Measurements from ENCODE around the gene ENHO. TPM values are rescaled to one million over a fixed set of nuclear protein-coding genes. Genes with fewer than 3 reads are reported as not detected.

The ENHO gene
- total RNA-seq (under 1 TPM in 1 of 2 experiments, not detected in 1; 0.45 TPM), total RNA-seq (0 to 1.8 (median 0.06) reads per million in 172 experiments)
- polyA plus RNA-seq (2013, experiment 1 of 2): 2.3 TPM
- polyA plus RNA-seq (2013, experiment 2 of 2): 0.82 TPM

- H3K9me3 Mint-ChIP-seq: no peaks in the 10 kb centered on the region
- Histone ChIP-seq H3K9me3 (ENCODE audit: control insufficient read depth in 1 of 2, insufficient read depth in 1 of 2, low read length in 2 of 2) (no peaks in the 10 kb centered on the region), H3K4me1 (ENCODE audit: insufficient read depth, low read length) (peaks cover 16% of the 10 kb centered on the region), H3K27ac (ENCODE audit: low read depth in 1 of 2, low read length in 2 of 2) (no peak within 1 kb of the TSS), H3K27me3 (ENCODE audit: control insufficient read depth in 1 of 2, insufficient read depth in 2 of 2, low read length in 2 of 2) (no peaks in the 10 kb centered on the region), H3K4me3 (ENCODE audit: low read length) (peak within 1 kb of the TSS; percentile 55), H3K36me3 (ENCODE audit: insufficient read depth, low read length) (no peaks in the 10 kb centered on the region)
- H3K27ac Mint-ChIP-seq: no peak within 1 kb of the TSS
- no peaks in the 10 kb centered on the region for H3K27me3 Mint-ChIP-seq
- intact Hi-C loops (cut with DNase I, micrococcal nuclease): loop anchor here in 1 of 2 experiments (2.0 to 10.0 kb wide), 9 partner anchors 64 to 1222 kb away; partner anchors contain the start of genes ATOSB, DCAF12, DNAI1 and DNAJB5
- H3K4me1 Mint-ChIP-seq (ENCODE audit: low read depth): peaks cover 12% of the 10 kb centered on the region
- CTCF ChIA-PET: no interaction called here
- no peak for TF ChIP-seq CTCF (IDR thresholded peaks at IDR 0.05)
- H3K4me3 Mint-ChIP-seq: peak within 1 kb of the TSS; percentile 69
- DNase-seq: peak; percentile 75 to 96 (median 90)
- peak; percentile 98 for ATAC-seq (ENCODE audit: poor library complexity)
- H3K36me3 Mint-ChIP-seq (ENCODE audit: low read depth): no peaks in the 10 kb centered on the region
- POLR2A ChIA-PET: interaction anchor here (1.0 to 1.7 kb wide), 3 partner anchors 65 to 144 kb away, joined by 3 to 6 read pairs (median 4); partner anchors contain the start of genes DNAI1, FAM219A and SIGMAR1
Observed at GRCh38 chr9:34522971-34523797, at the start of gene ENHO. TSS of gene ENHO (minus strand) at chr9:34522990. CDS start at chr9:34521695, 1,295 bp downstream.

- no peak for TF ChIP-seq CTCF (IDR thresholded peaks at IDR 0.05)
- DNase-seq (no peak), ATAC-seq (ENCODE audit: poor library complexity) (no peak)
- Mint-ChIP-seq H3K36me3 (ENCODE audit: low read depth) (no peaks in the 10 kb centered on the region), H3K27ac (no peak overlapping the region), H3K27me3 (peaks cover 76% of the 10 kb centered on the region), H3K4me1 (ENCODE audit: low read depth) (peaks cover under 1% of the 10 kb centered on the region), H3K4me3 (no peak overlapping the region), H3K9me3 (no peaks in the 10 kb centered on the region)
- no peak overlapping the region for H3K4me3 ChIP-seq (ENCODE audit: low read length)
- no peaks in the 10 kb centered on the region for H3K36me3 ChIP-seq (ENCODE audit: insufficient read depth, low read length)
- ChIA-PET CTCF (no interaction called here), POLR2A (no interaction called here)
- H3K27ac ChIP-seq (ENCODE audit: low read depth in 1 of 2, low read length in 2 of 2): no peak overlapping the region
- no peaks in the 10 kb centered on the region for H3K4me1 ChIP-seq (ENCODE audit: insufficient read depth, low read length)
- peaks cover 16 to 17% of the 10 kb centered on the region in 2 experiments for H3K27me3 ChIP-seq (ENCODE audit: control insufficient read depth in 1 of 2, insufficient read depth in 2 of 2, low read length in 2 of 2)
- peaks cover 0 to 10% of the 10 kb centered on the region in 2 experiments for H3K9me3 ChIP-seq (ENCODE audit: control insufficient read depth in 1 of 2, insufficient read depth in 1 of 2, low read length in 2 of 2)
- intact Hi-C loops (cut with DNase I, micrococcal nuclease): no loop called here
Observed at GRCh38 chr9:34572092-34572491, 49.3 kb upstream of the ENHO start.

- no peak for TF ChIP-seq CTCF (IDR thresholded peaks at IDR 0.05)
- Histone ChIP-seq H3K27me3 (ENCODE audit: control insufficient read depth in 1 of 2, insufficient read depth in 2 of 2, low read length in 2 of 2) (peaks cover 12 to 15% of the 10 kb centered on the region in 2 experiments), H3K4me3 (ENCODE audit: low read length) (no peak overlapping the region), H3K27ac (ENCODE audit: low read depth in 1 of 2, low read length in 2 of 2) (no peak overlapping the region), H3K36me3 (ENCODE audit: insufficient read depth, low read length) (no peaks in the 10 kb centered on the region), H3K9me3 (ENCODE audit: control insufficient read depth in 1 of 2, insufficient read depth in 1 of 2, low read length in 2 of 2) (peaks cover 0 to 5% of the 10 kb centered on the region in 2 experiments), H3K4me1 (ENCODE audit: insufficient read depth, low read length) (no peaks in the 10 kb centered on the region)
- intact Hi-C loops (cut with DNase I, micrococcal nuclease): no loop called here
- ChIA-PET CTCF (no interaction called here), POLR2A (no interaction called here)
- Mint-ChIP-seq H3K4me1 (ENCODE audit: low read depth) (no peaks in the 10 kb centered on the region), H3K4me3 (no peak overlapping the region), H3K27me3 (peaks cover 76% of the 10 kb centered on the region), H3K36me3 (ENCODE audit: low read depth) (no peaks in the 10 kb centered on the region), H3K9me3 (no peaks in the 10 kb centered on the region), H3K27ac (no peak overlapping the region)
- ATAC-seq (ENCODE audit: poor library complexity) (no peak), DNase-seq (no peak)
Observed at GRCh38 chr9:34571481-34571810, 48.7 kb upstream of the ENHO start.

All from CD4-positive, alpha-beta T cell (primary cell).